Progenitor cell of endocrine pancreas (in vitro differentiated cells): Measurements from ENCODE around the gene KCNJ13. TPM values are rescaled to one million over a fixed set of nuclear protein-coding genes. Genes with fewer than 3 reads are reported as not detected.

Source experiments
- DNase-seq: peaks from one replicate; pipeline ENCODE4 v3.0.0; 2021; ENCODE audit warnings: low spot score; ENCODE audit not compliant: unreplicated experiment
- H3K27ac Mint-ChIP-seq: 2 replicates; pipeline ENCODE4 v1.8.0; 2021; ENCODE audit warnings: mild to moderate bottlenecking, moderate library complexity, mixed read lengths
- H3K27me3 Mint-ChIP-seq: 2 replicates; pipeline ENCODE4 v1.8.0; 2021; ENCODE audit warnings: mixed read lengths
- H3K36me3 Mint-ChIP-seq: 2 replicates; pipeline ENCODE4 v1.8.0; 2022; ENCODE audit warnings: mixed read lengths; ENCODE audit not compliant: insufficient read depth
- H3K4me1 Mint-ChIP-seq: 2 replicates; pipeline ENCODE4 v1.8.0; 2021; ENCODE audit warnings: low read depth, mixed read lengths
- H3K4me3 Mint-ChIP-seq: 2 replicates; pipeline ENCODE4 v1.8.0; 2021; ENCODE audit warnings: low read depth, mild to moderate bottlenecking, moderate library complexity, mixed read lengths
- H3K9me3 Mint-ChIP-seq: 2 replicates; pipeline ENCODE4 v1.8.0; 2021; ENCODE audit warnings: low read depth, mixed read lengths
- CTCF ChIP-seq: fragments of 200-600 bp; sonication (generic); IDR thresholded peaks from one replicate; pipeline ENCODE4 v1.5.0; 2021; ENCODE audit warnings: antibody characterized with exemption, mild to moderate bottlenecking; ENCODE audit not compliant: unreplicated experiment
- total RNA-seq: library from RNA; stranded (reverse); gene quantifications from 2 replicates; pipeline ENCODE4 v1.2.1, GENCODE V29; 2021

KCNJ13 gene
- total RNA-seq, 1 donor from 2014 or later: 0.89 TPM

- no peak for DNase-seq
- Mint-ChIP-seq H3K9me3 (no peaks in the 10 kb centered on the region), H3K4me1 (no peaks in the 10 kb centered on the region), H3K27me3 (no peaks in the 10 kb centered on the region), H3K36me3 (peaks cover 21% of the 10 kb centered on the region), H3K4me3 (no peak overlapping the region), H3K27ac (no peak overlapping the region)
- TF ChIP-seq CTCF: no peak
These were observed 33.2 kb upstream of the KCNJ13 start for GRCh38 chr2:232809349-232810124.

GRCh38 chr2:232802091-232802490, 25.7 kb upstream of the KCNJ13 start:
- Mint-ChIP-seq H3K27ac (no peak overlapping the region), H3K36me3 (peaks cover 47% of the 10 kb centered on the region), H3K27me3 (no peaks in the 10 kb centered on the region)

GRCh38 chr2:232800166-232800565, 23.8 kb upstream of the KCNJ13 start:
- H3K9me3 Mint-ChIP-seq: peaks cover 6% of the 10 kb centered on the region
- peaks cover 46% of the 10 kb centered on the region for H3K36me3 Mint-ChIP-seq
- no peaks in the 10 kb centered on the region for H3K4me1 Mint-ChIP-seq

More at GRCh38 chr2:232802091-232802490, 25.7 kb upstream of the KCNJ13 start:
- no peak for DNase-seq
- TF ChIP-seq CTCF: no peak
- Mint-ChIP-seq H3K9me3 (peaks cover 6% of the 10 kb centered on the region), H3K4me3 (no peak overlapping the region), H3K4me1 (no peaks in the 10 kb centered on the region)

GRCh38 chr2:232798187-232798586, 21.8 kb upstream of the KCNJ13 start:
- H3K27me3 Mint-ChIP-seq: no peaks in the 10 kb centered on the region
- H3K9me3 Mint-ChIP-seq: peaks cover 6% of the 10 kb centered on the region
- H3K4me1 Mint-ChIP-seq: no peaks in the 10 kb centered on the region
- TF ChIP-seq CTCF: no peak
- H3K36me3 Mint-ChIP-seq: peaks cover 41% of the 10 kb centered on the region
- DNase-seq: no peak
- no peak overlapping the region for H3K27ac Mint-ChIP-seq
- H3K4me3 Mint-ChIP-seq: no peak overlapping the region

More at GRCh38 chr2:232800166-232800565, 23.8 kb upstream of the KCNJ13 start:
- no peak for TF ChIP-seq CTCF
- no peak overlapping the region for H3K4me3 Mint-ChIP-seq
- no peaks in the 10 kb centered on the region for H3K27me3 Mint-ChIP-seq
- no peak overlapping the region for H3K27ac Mint-ChIP-seq
- DNase-seq: no peak

- Mint-ChIP-seq H3K4me1 (no peaks in the 10 kb centered on the region), H3K27ac (no peak overlapping the region), H3K27me3 (no peaks in the 10 kb centered on the region), H3K9me3 (no peaks in the 10 kb centered on the region), H3K36me3 (peaks cover 35% of the 10 kb centered on the region), H3K4me3 (no peak overlapping the region)
- no peak for DNase-seq
- TF ChIP-seq CTCF: no peak
These were observed 19.6 kb upstream of the KCNJ13 start for GRCh38 chr2:232795920-232796319.
